Gastroesophageal sphincter (tissue), 3 donors: ENCODE data around the gene SSRP1.

ENCODE experiments used
- EP300 ChIP-seq: sonication (generic); formaldehyde crosslinking; IDR thresholded peaks from one replicate; pipeline ENCODE4 v1.6.1; 2017; ENCODE audit warnings: antibody characterized with exemption, mild to moderate bottlenecking
- POLR2A ChIP-seq, 2 donors: fragments of 450-650 bp; IDR thresholded peaks; one replicate each; pipeline ENCODE4 v1.6.1; 2017; ENCODE audit warnings: antibody characterized with exemption in 2 of 2, mild to moderate bottlenecking in 2 of 2, moderate library complexity in 1 of 2
- POLR2AphosphoS5 ChIP-seq: sonication (generic); formaldehyde crosslinking; IDR thresholded peaks from one replicate; pipeline ENCODE4 v1.6.1; 2017; ENCODE audit warnings: antibody characterized with exemption
- TF ChIP-seq, protein P1 (sequence below), 4 experiments: fragments of 200-600 bp in 2 of 4; fragments of 450-650 bp in 2 of 4; sonication (generic) in 1 of 4; IDR thresholded peaks; one replicate each; pipeline ENCODE4 v1.5.1; 2017 to 2019; ENCODE audit warnings: antibody characterized with exemption in 4 of 4, mild to moderate bottlenecking in 2 of 4, moderate library complexity in 2 of 4

DNA sequence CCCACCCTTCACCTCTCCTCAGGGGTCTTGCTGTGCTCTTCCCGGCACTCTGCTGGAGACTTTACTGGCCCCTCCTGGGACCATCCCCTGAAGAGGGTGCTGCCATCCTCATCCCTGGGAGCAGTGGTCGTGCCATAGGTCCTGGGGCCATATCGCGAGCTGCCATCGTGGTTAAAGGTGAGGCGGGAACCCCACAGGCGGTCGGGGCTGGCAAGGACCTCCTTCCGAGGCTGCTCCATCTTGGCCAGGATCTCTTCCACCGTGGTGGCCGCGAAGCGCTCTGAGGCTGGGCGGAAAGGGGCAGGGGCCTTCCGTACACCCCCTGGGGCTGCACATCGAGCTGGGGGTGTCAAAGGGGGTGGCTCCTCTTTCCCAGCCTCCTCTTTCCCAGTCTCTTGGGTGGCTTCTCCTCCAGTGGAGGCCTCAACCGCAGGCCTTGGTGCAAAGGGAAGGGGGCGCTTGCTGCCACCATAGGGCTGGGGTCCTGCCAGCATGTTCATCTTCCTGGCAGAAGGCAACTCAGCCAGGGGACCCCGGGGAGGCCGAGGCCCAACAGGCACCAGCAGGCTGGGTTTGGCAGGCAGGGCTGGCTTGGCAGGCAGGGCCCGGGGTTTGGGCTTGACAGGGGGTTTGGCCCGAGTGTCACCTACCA lies 15.5 kb downstream of the SSRP1 start:
- TF ChIP-seq, protein P1, sequence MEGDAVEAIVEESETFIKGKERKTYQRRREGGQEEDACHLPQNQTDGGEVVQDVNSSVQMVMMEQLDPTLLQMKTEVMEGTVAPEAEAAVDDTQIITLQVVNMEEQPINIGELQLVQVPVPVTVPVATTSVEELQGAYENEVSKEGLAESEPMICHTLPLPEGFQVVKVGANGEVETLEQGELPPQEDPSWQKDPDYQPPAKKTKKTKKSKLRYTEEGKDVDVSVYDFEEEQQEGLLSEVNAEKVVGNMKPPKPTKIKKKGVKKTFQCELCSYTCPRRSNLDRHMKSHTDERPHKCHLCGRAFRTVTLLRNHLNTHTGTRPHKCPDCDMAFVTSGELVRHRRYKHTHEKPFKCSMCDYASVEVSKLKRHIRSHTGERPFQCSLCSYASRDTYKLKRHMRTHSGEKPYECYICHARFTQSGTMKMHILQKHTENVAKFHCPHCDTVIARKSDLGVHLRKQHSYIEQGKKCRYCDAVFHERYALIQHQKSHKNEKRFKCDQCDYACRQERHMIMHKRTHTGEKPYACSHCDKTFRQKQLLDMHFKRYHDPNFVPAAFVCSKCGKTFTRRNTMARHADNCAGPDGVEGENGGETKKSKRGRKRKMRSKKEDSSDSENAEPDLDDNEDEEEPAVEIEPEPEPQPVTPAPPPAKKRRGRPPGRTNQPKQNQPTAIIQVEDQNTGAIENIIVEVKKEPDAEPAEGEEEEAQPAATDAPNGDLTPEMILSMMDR (IDR thresholded peaks at IDR 0.05): no peak
- no peak for TF ChIP-seq EP300
- no peak for TF ChIP-seq POLR2A (IDR thresholded peaks at IDR 0.05)
- TF ChIP-seq POLR2AphosphoS5: no peak
